ENCODE results near the gene FANCC.
"Not testable (repeated sequence)": the region's sequence is repeated elsewhere in the genome, so short reads cannot be mapped to it uniquely, and the experiment has no call there.

Gene FANCC

GRCh38 chr9:95276395-95276954 is 41.0 kb downstream of the FANCC start:
- no peak for DNase-seq

- DNase-seq, result not testable (repeated sequence)
Measured at GRCh38 chr9:95274160-95274559, 43.3 kb downstream of the FANCC start.

DNA sequence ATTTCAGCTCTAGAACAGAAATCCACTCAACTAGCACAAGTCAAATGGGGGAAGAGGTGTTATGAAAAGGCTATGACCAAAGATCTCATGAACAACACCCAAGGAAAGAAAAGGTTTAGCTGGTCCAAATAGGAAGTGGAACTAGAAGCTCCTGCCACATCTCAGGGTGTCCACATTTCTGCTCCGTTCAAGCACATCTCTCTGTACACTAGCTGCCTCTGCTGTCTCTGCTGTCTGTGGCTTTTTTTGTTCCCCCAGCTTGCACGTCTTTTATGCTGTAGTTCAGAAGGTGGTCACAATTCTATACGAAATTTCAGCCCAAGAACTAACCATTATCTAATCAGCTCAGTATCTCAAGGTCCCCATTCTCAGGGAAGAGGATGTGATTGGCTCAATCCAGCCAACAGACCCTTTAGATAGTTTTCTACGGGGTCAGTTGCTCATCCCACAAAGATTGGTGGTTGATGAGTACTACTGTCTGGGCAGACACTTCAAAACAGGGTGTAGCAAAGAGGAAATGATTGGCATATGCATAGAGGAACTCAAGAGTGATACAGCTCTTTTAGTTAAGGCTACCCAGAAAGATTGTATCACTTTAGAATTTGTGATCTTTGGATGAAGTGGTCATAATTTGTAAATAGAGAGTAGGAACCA is 44.0 kb downstream of the FANCC start:
- DNase-seq, result no peak

DNA sequence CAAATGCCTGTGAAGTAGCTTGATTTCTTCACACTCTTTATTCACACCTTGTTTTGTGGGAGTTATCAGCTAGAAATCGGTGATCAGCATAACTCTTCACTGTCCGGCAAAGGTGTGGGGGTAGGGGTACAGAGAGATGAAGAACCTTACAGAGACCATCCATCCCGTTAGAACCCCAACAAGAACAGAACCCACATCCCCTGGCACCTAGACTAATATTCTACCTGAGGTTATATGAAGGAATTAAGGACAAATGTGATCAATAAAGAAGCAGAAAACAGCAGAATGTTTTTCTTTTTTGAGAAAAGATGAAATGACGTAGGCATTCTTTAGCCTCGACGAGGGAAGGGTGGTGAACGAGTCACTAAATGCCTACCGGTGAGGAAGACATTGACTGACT is 44.7 kb downstream of the FANCC start:
- no peak for DNase-seq

DNA sequence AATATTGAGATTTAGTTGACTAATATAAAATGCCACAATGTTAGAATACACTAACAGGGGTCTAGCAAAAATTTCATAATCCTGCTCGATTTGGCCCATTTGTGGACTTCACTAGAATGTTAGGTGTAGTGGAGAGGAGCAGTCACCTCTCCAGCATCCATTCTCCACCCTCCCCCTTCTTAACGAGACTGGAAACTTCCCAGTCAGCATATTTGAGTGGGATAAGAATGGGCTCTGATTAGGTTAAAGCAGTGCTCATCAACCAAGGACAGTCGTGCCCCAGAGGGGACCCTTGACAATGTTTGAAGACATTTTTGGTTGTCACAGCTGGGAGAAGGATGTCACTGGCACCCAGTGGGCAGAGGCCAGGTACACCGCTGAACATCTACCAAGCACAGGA is 46.7 kb downstream of the FANCC start:
- no peak for DNase-seq

DNA sequence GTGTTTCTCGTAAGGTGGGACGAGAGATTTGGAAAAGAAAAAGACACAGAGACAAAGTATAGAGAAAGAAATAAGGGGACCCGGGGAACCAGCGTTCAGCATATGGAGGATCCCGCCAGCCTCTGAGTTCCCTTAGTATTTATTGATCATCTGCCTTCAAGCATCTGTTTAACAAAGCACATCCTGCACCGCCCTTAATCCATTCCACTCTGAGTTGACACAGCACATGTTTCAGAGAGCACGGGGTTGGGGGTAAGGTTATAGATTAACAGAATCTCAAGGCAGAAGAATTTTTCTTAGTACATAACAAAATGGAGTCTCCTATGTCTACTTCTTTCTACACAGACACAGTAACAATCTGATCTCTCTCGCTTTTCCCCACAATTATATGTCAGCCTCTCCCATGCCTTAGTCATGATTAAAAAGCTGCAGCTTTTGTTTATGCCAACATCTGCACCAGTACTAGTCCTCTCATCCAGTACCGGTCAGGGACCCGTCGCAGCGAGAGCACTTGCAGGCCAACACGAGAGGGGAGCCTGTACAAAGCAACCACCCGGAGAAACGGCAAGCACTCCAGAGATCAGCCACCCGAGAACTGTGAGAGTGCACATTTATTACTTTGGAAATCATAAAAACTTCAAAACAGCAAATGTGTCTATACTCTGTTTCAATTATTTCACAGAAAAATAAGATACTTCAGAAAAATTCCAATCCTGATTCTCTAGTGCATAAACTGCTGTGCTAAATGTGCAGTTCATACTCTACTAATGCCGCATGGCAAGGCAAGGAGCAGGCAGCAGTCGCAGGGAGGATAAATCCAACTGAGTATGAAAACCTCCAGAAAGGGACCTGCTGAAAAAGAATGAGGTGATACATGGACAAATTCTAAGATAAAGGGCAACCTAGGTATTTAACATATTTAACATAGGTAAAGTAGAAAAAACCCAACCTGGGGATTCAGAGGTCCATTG is 47.4 kb downstream of the FANCC start:
- peak; percentile 6 for DNase-seq

GRCh38 chr9:95268681-95269080 is 48.8 kb downstream of the FANCC start:
- peak; percentile 67 for DNase-seq

GRCh38 chr9:95266649-95267048 is 50.9 kb downstream of the FANCC start:
- DNase-seq, result no peak

GRCh38 chr9:95265960-95266359 is 51.5 kb downstream of the FANCC start:
- no peak for DNase-seq

DNA sequence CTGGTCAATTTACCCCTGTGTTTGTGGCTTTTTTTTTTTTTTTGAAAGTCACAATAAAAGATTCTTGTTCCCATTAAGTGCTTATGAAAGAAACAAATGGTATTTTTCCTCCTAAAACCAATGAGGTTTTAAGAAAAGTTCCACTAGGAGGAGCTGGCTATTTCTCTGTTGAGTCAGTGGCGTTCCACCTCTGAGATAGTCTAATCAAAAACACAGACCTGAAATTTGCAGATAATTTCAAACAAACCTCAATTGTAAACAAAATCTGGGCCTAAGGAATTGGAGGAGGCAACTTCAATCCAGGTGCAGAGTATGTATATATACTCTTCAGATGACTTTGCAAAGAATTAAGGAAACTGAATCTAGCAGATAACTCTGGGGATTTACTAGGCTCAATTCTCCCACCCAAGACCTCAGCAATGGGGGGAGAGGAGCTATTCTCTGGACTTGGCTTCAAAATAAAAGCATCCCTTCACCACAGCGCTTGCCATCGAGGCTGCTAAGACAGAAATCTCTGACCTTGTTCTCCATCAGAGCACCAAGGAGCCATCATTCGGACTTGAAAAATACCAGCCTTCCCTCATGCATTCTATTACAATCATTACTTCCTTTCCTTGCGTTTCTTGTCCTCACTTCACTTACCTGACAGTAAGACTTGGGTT is 52.4 kb downstream of the FANCC start:
- DNase-seq, result no peak

- no peak for DNase-seq
Measured at GRCh38 chr9:95261890-95262289, 55.6 kb downstream of the FANCC start.

GRCh38 chr9:95250462-95251221 is 66.9 kb downstream of the FANCC start:
- peak; percentile 10 for DNase-seq

DNA sequence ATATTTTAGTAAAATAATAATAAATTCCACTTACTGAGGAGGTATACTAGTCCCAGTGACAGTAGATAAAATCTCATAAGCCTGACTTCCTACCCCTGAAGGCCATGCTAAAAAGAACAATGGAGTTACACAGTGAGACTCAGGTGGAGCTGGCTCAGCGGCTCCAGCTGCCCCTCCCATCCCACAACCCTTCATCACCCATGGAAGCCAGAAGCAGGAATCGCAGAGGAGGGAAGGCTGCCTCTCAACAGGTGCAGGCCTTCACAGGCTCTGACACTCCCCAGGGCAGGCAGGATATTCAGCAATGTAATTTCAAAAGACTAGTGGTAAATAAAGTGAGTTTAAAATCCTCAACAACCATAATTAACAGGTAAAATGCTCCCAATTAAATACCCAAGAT is 67.5 kb downstream of the FANCC start:
- DNase-seq, result peak; percentile 67

DNA sequence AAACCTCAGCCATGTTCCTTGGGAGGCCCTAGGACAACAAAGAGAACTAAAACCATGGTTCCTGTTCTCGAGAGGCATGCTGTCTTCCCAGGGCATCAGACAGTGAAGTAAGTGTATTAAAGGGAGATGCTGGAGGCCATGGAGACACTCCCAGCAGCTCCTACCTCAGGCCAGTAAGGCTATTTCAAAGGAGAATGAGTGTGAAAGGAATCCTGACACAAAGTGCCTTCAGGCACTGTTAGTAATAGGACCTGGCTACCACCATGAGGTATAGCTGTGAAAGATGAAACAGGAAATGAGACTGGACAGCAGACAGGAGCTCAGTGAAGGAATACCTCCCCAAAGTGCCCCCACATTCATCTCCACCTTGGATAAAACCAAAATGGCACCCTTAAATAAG is 71.0 kb downstream of the FANCC start:
- no peak for DNase-seq

GRCh38 chr9:95242613-95243012 is 74.9 kb downstream of the FANCC start:
- no peak for DNase-seq

DNA sequence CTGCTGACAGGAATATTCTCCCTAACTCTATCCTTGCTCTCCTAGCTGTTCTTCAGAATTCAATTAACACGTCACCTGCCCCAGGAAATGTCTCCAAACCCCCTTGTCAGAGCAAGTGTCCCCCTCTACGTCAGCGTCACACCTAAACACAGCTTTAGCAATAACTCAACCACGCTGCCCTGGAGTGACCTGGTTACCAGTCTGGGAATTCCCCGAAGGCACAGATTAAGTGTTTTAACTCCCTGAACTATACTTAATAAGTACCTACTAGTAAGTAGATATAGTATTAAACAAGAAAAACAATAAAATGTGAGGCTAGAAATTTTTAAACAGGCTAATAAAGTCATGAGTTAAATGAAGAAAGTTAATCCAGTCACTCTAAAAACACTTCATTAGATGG is 78.4 kb downstream of the FANCC start:
- no peak for DNase-seq

- DNase-seq, result no peak
Measured at GRCh38 chr9:95237336-95237735, 80.2 kb downstream of the FANCC start.

DNA sequence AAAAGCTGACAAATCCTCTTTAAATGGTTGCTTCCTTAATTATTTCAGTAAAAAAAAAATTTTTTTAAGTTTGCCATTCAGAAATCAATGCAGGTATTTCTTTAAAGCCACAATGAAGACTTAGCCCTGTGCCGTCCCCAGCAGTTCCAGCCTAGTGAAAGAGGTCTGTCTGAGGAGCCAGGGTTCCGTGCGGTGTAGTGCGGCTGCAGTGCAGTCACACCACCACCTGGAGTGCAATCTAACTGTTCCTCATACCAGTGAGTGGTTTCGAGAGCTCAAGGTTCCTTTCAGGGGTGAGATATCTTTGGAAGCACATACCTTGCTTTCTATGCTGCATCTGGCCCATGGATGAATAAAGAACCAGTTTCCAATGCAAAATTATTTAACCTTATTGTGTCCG is 87.5 kb downstream of the FANCC start:
- no peak for DNase-seq

GRCh38 chr9:95229230-95229915 is 88.1 kb downstream of the FANCC start:
- DNase-seq, result no peak

DNA sequence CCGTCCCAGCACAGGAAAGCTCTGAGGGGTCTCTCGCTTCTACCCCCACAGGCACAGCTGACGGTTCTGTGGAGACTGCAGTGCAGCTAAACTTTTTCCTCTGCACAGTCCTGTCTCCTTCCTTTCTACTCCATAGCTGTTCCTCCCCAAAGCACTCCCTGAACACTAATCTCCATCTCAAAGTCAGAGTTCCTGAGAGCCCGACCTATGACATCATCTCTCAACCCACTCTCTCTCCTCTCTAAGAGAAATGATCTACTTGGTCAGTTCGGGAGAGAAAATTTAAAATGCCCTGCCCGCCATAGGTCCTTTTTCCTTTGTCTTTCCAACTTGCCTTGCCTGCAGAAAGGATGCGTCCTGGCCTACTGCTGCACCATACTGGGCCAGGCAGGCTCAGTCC is 90.6 kb downstream of the FANCC start:
- DNase-seq, result no peak

GRCh38 chr9:95225726-95226106 is 91.8 kb downstream of the FANCC start:
- no peak for DNase-seq

Data from NCI-H345 (cell line).